ENCODE data around the gene SERPINE3.

- no peak for TF ChIP-seq POLR2AphosphoS5 (IDR thresholded peaks at IDR 0.05; ENCODE audit: low read depth, low read length)
- no peak for TF ChIP-seq POLR2A (IDR thresholded peaks at IDR 0.05; ENCODE audit: low read depth, low read length)
- TF ChIP-seq TAF1 (IDR thresholded peaks at IDR 0.05; ENCODE audit: low read depth, low read length): no peak
- no peak for TF ChIP-seq SPI1 (IDR thresholded peaks at IDR 0.05; ENCODE audit: low read depth, low read length)
- TF ChIP-seq PAX5 (IDR thresholded peaks at IDR 0.05; ENCODE audit: insufficient read depth, low read length, severe bottlenecking): no peak
Observed at GRCh38 chr13:51311231-51311630, 28.3 kb upstream of the SERPINE3 start.

Data from GM12891 (cell line).